SU-DHL-6 (cell line): ENCODE data around the gene TMEM79.

ENCODE experiments used
- H2AFZ ChIP-seq: fragments of 200-600 bp; sonication (generic); 2 replicates; pipeline ENCODE4 v1.6.1; 2014; ENCODE audit warnings: low read depth, mild to moderate bottlenecking, moderate library complexity, mixed read lengths, antibody characterized with exemption, low read length; ENCODE audit not compliant: severe bottlenecking
- H3F3A ChIP-seq: fragments of 200-600 bp; shearing (Covaris generic); 2 replicates; pipeline ENCODE4 v1.6.0; 2016; ENCODE audit warnings: antibody characterized with exemption, mild to moderate bottlenecking; ENCODE audit not compliant: insufficient read depth
- H3K27ac ChIP-seq: fragments of 200-600 bp; sonication (generic); 2 replicates; pipeline ENCODE4 v1.5.1; 2016; ENCODE audit warnings: low read depth, mild to moderate bottlenecking, low read length, moderate library complexity, mixed read lengths
- H3K27me3 ChIP-seq: fragments of 200-600 bp; sonication (generic), shearing (Covaris generic); 2 replicates; pipeline ENCODE4 v1.6.0; 2014; ENCODE audit warnings: mild to moderate bottlenecking, low read length
- H3K36me3 ChIP-seq: fragments of 200-600 bp; sonication (generic); 2 replicates; pipeline ENCODE4 v1.6.1; 2014; ENCODE audit warnings: mild to moderate bottlenecking, low read length, mixed read lengths
- H3K4me2 ChIP-seq: fragments of 300-600, 200-600 bp; shearing (Covaris generic), sonication (generic); 2 replicates; pipeline ENCODE4 v1.6.0; 2014; ENCODE audit warnings: low read length, low read depth, mild to moderate bottlenecking; ENCODE audit not compliant: poor library complexity, severe bottlenecking
- H3K4me3 ChIP-seq: fragments of 200-600 bp; sonication (generic); 2 replicates; pipeline ENCODE4 v1.5.1; 2014; ENCODE audit warnings: antibody characterized with exemption, low read length, mild to moderate bottlenecking, mixed read lengths; ENCODE audit not compliant: insufficient read depth, poor library complexity, severe bottlenecking
- H3K79me2 ChIP-seq: fragments of 200-600 bp; sonication (generic); 2 replicates; pipeline ENCODE4 v1.6.1; 2014; ENCODE audit warnings: mild to moderate bottlenecking, low read length, moderate library complexity; ENCODE audit not compliant: insufficient read depth
- H3K9ac ChIP-seq: fragments of 200-600 bp; sonication (generic); 2 replicates; pipeline ENCODE4 v1.7.0; 2014; ENCODE audit warnings: mild to moderate bottlenecking, low read length
- H3K9me2 ChIP-seq: fragments of 200-600 bp; sonication (generic); replicated peaks from 2 replicates; pipeline ENCODE4 v1.6.1; 2014; ENCODE audit warnings: low read length; ENCODE audit not compliant: insufficient read depth
- H3K9me3 ChIP-seq: fragments of 200-600 bp; sonication (generic); 2 replicates; pipeline ENCODE4 v1.6.1; 2014; ENCODE audit warnings: low read length, mixed read lengths; ENCODE audit not compliant: insufficient read depth
- H4K20me1 ChIP-seq: fragments of 200-600 bp; sonication (generic); 2 replicates; pipeline ENCODE4 v1.6.1; 2014; ENCODE audit warnings: low read depth, mild to moderate bottlenecking, antibody characterized with exemption, low read length, moderate library complexity, mixed read lengths
- CTCF ChIP-seq: fragments of 200-600 bp; sonication (generic); IDR thresholded peaks from one replicate; pipeline ENCODE4 v1.5.1; 2017; ENCODE audit warnings: antibody characterized with exemption, mild to moderate bottlenecking, low read length, moderate library complexity; ENCODE audit not compliant: insufficient read depth, poor library complexity, severe bottlenecking
- EZH2phosphoT487 ChIP-seq: fragments of 200-600 bp; sonication (generic), shearing (Covaris generic); conservative IDR thresholded peaks from 2 replicates; pipeline ENCODE4 v1.6.1; 2018; ENCODE audit warnings: mild to moderate bottlenecking, antibody characterized with exemption, low read length, moderate library complexity, mixed read lengths

TMEM79 gene

GRCh38 chr1:156338180-156338976, 54.3 kb downstream of the TMEM79 start, which contains the start of the genes CCT3 and TSACC:
CCT3 (minus strand) TSS chr1:156338292; CDS start chr1:156338184, 108 bp downstream.
TSACC (plus strand) TSS chr1:156338526; CDS start chr1:156339758, 1,232 bp downstream.
- H3K9me3 ChIP-seq, result no peaks in the 10 kb centered on the region
- peak within 1 kb of the TSS; percentile 77 for H3K9ac ChIP-seq
- peak within 1 kb of the TSS; percentile 82 for H3K4me2 ChIP-seq
- peaks cover 19% of the 10 kb centered on the region for H3K36me3 ChIP-seq
- H4K20me1 ChIP-seq, result peaks cover 16% of the 10 kb centered on the region; the same call in 1 of the 2 replicates
- H3K27me3 ChIP-seq, result no peaks in the 10 kb centered on the region
- H3K79me2 ChIP-seq, result peaks cover 45% of the 10 kb centered on the region
- H3F3A ChIP-seq, result peaks cover 10% of the 10 kb centered on the region; the same call in 1 of the 2 replicates
- H3K27ac ChIP-seq, result peak within 1 kb of the TSS; percentile 93
- no peaks in the 10 kb centered on the region for H3K9me2 ChIP-seq
- peak within 1 kb of the TSS; percentile 90 for H3K4me3 ChIP-seq
- no peak for TF ChIP-seq CTCF
- TF ChIP-seq EZH2phosphoT487, result no peak
- peak within 1 kb of the TSS; percentile 46 for H2AFZ ChIP-seq
